GM12873 (cell line): ENCODE measurements around the gene CHTF8.

ENCODE experiments used
- CTCF ChIP-seq: IDR thresholded peaks from 2 replicates; pipeline ENCODE4 v1.5.1; 2012; ENCODE audit warnings: low read depth, mild to moderate bottlenecking, moderate library complexity, low read length, control low read depth; ENCODE audit not compliant: insufficient read depth; ENCODE audit errors: missing control alignments

CHTF8 gene

GRCh38 chr16:69131167-69131838 is 1.1 kb downstream of the CHTF8 start:
- no peak for TF ChIP-seq CTCF

GRCh38 chr16:69130461-69130860 is 1.9 kb downstream of the CHTF8 start:
- no peak for TF ChIP-seq CTCF

GRCh38 chr16:69127966-69128510 is 4.3 kb downstream of the CHTF8 start:
- no peak for TF ChIP-seq CTCF

- TF ChIP-seq CTCF = no peak
Measured at GRCh38 chr16:69126221-69126620, 6.2 kb downstream of the CHTF8 start.

GRCh38 chr16:69123910-69124309 is 8.5 kb downstream of the CHTF8 start:
- TF ChIP-seq CTCF = peak; percentile 67

GRCh38 chr16:69120096-69120664 is 12.2 kb downstream of the CHTF8 start:
- no peak for TF ChIP-seq CTCF

- TF ChIP-seq CTCF = no peak
Measured at GRCh38 chr16:69119536-69119935, 12.9 kb downstream of the CHTF8 start.
